HG02571 (cell line): ENCODE measurements around the gene HIRA.

Source experiments
- ATAC-seq: cut with Tn5 transposase; IDR thresholded peaks from one replicate; pipeline ENCODE4 v1.9.1; 2021; ENCODE audit warnings: mild to moderate bottlenecking, moderate library complexity; ENCODE audit not compliant: unreplicated experiment

The HIRA gene

GRCh38 chr22:19431649-19432132 is at the start of gene HIRA:
Gene HIRA, minus strand, starts transcription at chr22:19431733. Its CDS starts 257 bp downstream, at chr22:19431476.
- peak; percentile 40 for ATAC-seq

- no peak for ATAC-seq
These were observed 49.3 kb upstream of the HIRA start for GRCh38 chr22:19480789-19481188.

- no peak for ATAC-seq
These were observed 48.6 kb upstream of the HIRA start for GRCh38 chr22:19480173-19480568.

GRCh38 chr22:19479355-19480172 is 48.0 kb upstream of the HIRA start, which contains the start of gene CDC45:
Gene CDC45, plus strand, starts transcription at chr22:19479920. Its CDS starts 49 bp downstream, at chr22:19479969.
- ATAC-seq: peak; percentile 81

- peak; percentile 37 for ATAC-seq
These were observed 47.4 kb upstream of the HIRA start, which contains the start of gene UFD1 for GRCh38 chr22:19478901-19479354. Gene UFD1, minus strand, starts transcription at chr22:19479193. Its CDS starts 108 bp downstream, at chr22:19479085.

GRCh38 chr22:19478045-19478900 is 46.7 kb upstream of the HIRA start:
- no peak for ATAC-seq

- ATAC-seq: no peak
These were observed 46.0 kb upstream of the HIRA start for GRCh38 chr22:19477321-19478044.

GRCh38 chr22:19476023-19476422 is 44.5 kb upstream of the HIRA start:
- no peak for ATAC-seq

- ATAC-seq: no peak
These were observed 42.0 kb upstream of the HIRA start for GRCh38 chr22:19473578-19473977.

- no peak for ATAC-seq
These were observed 40.7 kb upstream of the HIRA start for GRCh38 chr22:19472233-19472632.

- ATAC-seq: no peak
These were observed 40.0 kb upstream of the HIRA start for GRCh38 chr22:19471572-19471971.

- ATAC-seq: no peak
These were observed 38.5 kb upstream of the HIRA start for GRCh38 chr22:19470010-19470409.

- no peak for ATAC-seq
These were observed 37.9 kb upstream of the HIRA start for GRCh38 chr22:19469421-19469820.

- ATAC-seq: no peak
These were observed 36.4 kb upstream of the HIRA start for GRCh38 chr22:19467912-19468311.

- ATAC-seq: no peak
These were observed 35.6 kb upstream of the HIRA start for GRCh38 chr22:19466848-19467752.

- no peak for ATAC-seq
These were observed 34.7 kb upstream of the HIRA start for GRCh38 chr22:19466126-19466716.

GRCh38 chr22:19464975-19465374 is 33.4 kb upstream of the HIRA start:
- no peak for ATAC-seq

GRCh38 chr22:19464546-19464945 is 33.0 kb upstream of the HIRA start:
- no peak for ATAC-seq
